ENCODE data around the gene SP2. TPM values are rescaled to one million over a fixed set of nuclear protein-coding genes. Genes with fewer than 3 reads are reported as not detected.

Gene SP2
- total RNA-seq (2022; extraction: Qiagen RNA extraction; ENCODE audit: low read depth) = 15.8 to 17.2 TPM (median 16.7 TPM) in 5 replicates

GRCh38 chr17:47895856-47896671 is at the start of gene SP2:
Gene SP2 (plus strand): TSS chr17:47896236. CDS start chr17:47896287, 51 bp downstream.

GRCh38 chr17:47850692-47851573 is 45.1 kb upstream of the SP2 start, which contains the start of gene SP6:
Gene SP6 (minus strand): TSS chr17:47851163. CDS start chr17:47848429, 2,734 bp downstream.

GRCh38 chr17:47941246-47942095 is 45.4 kb downstream of the SP2 start, which contains the start of gene PNPO:
Gene PNPO (plus strand): TSS chr17:47941571. CDS start chr17:47941676, 105 bp downstream.

GRCh38 chr17:47957591-47958490 is 61.8 kb downstream of the SP2 start, which contains the start of gene PRR15L:
Gene PRR15L (minus strand): TSS chr17:47957883. CDS start chr17:47953234, 4,649 bp downstream.

GRCh38 chr17:47970725-47971499 is 74.9 kb downstream of the SP2 start, which contains the start of gene CDK5RAP3:
Gene CDK5RAP3 (plus strand): TSS chr17:47971113. CDS start chr17:47971147, 34 bp downstream.

Other genes starting within 250 kb of the SP2 start
- gene KPNB1, start 246.3 kb upstream of the SP2 start, total RNA-seq (2022; extraction: Qiagen RNA extraction; ENCODE audit: low read depth) = 304 to 452 TPM (median 331 TPM) in 5 replicates
- 3.8 to 6.6 TPM (median 5.6 TPM) in 5 replicates for gene TBKBP1, start 202.1 kb upstream of the SP2 start, total RNA-seq (2022; extraction: Qiagen RNA extraction; ENCODE audit: low read depth)
- 0.05 to 0.07 TPM (median 0.07 TPM) in 4 of 5 replicates, not detected in the other for gene TBX21, start 163.0 kb upstream of the SP2 start, total RNA-seq (2022; extraction: Qiagen RNA extraction; ENCODE audit: low read depth)
- gene OSBPL7, start 74.4 kb upstream of the SP2 start, total RNA-seq (2022; extraction: Qiagen RNA extraction; ENCODE audit: low read depth) = 7.2 to 9.4 TPM (median 8.9 TPM) in 5 replicates
- gene MRPL10, start 64.7 kb upstream of the SP2 start, total RNA-seq (2022; extraction: Qiagen RNA extraction; ENCODE audit: low read depth) = 87.6 to 113 TPM (median 96.3 TPM) in 5 replicates
- gene LRRC46, start 64.6 kb upstream of the SP2 start, total RNA-seq (2022; extraction: Qiagen RNA extraction; ENCODE audit: low read depth) = 2.7 to 4.1 TPM (median 3.6 TPM) in 5 replicates
- 30.1 to 39.1 TPM (median 34.5 TPM) in 5 replicates for gene SCRN2, start 55.0 kb upstream of the SP2 start, total RNA-seq (2022; extraction: Qiagen RNA extraction; ENCODE audit: low read depth)
- 2.6 to 3.0 TPM (median 2.8 TPM) in 5 replicates for gene SP6, start 45.1 kb upstream of the SP2 start, total RNA-seq (2022; extraction: Qiagen RNA extraction; ENCODE audit: low read depth)
- gene PNPO, start 45.3 kb downstream of the SP2 start, total RNA-seq (2022; extraction: Qiagen RNA extraction; ENCODE audit: low read depth) = 20.8 to 23.3 TPM (median 21.6 TPM) in 5 replicates
- 0.08 to 0.20 TPM (median 0.15 TPM) in 4 of 5 replicates, not detected in the other for gene PRR15L, start 61.6 kb downstream of the SP2 start, total RNA-seq (2022; extraction: Qiagen RNA extraction; ENCODE audit: low read depth)
- 104 to 121 TPM (median 107 TPM) in 5 replicates for gene CDK5RAP3, start 74.9 kb downstream of the SP2 start, total RNA-seq (2022; extraction: Qiagen RNA extraction; ENCODE audit: low read depth)
- gene COPZ2, start 141.6 kb downstream of the SP2 start, total RNA-seq (2022; extraction: Qiagen RNA extraction; ENCODE audit: low read depth) = 14.9 to 18.9 TPM (median 17.5 TPM) in 5 replicates
- 103 to 115 TPM (median 110 TPM) in 5 replicates for gene NFE2L1, start 152.1 kb downstream of the SP2 start, total RNA-seq (2022; extraction: Qiagen RNA extraction; ENCODE audit: low read depth)
- gene CBX1, start 205.2 kb downstream of the SP2 start, total RNA-seq (2022; extraction: Qiagen RNA extraction; ENCODE audit: low read depth) = 86.2 to 112 TPM (median 90.0 TPM) in 5 replicates
- 26.9 to 29.2 TPM (median 27.5 TPM) in 5 replicates for gene SNX11, start 211.5 kb downstream of the SP2 start, total RNA-seq (2022; extraction: Qiagen RNA extraction; ENCODE audit: low read depth)